Immature natural killer cell (primary cell): ENCODE results near the gene NR4A2. TPM values are rescaled to one million over a fixed set of nuclear protein-coding genes. Genes with fewer than 3 reads are reported as not detected.
A peak's percentile ranks its signal among the peaks of the same experiment; 100 is the strongest.

ENCODE experiments used
- DNase-seq, 3 donors: peaks; one replicate each; pipeline ENCODE4 v3.0.0; 2022; ENCODE audit warnings: mixed read lengths in 1 of 3
- H3K27ac Mint-ChIP-seq, 6 donors: one replicate each; pipeline ENCODE4 v1.8.0; 2020; ENCODE audit warnings: mixed read lengths in 6 of 6, mild to moderate bottlenecking in 5 of 6, inconsistent platforms in 4 of 6, moderate library complexity in 3 of 6
- H3K27me3 Mint-ChIP-seq, 3 donors: one replicate each; pipeline ENCODE4 v1.8.0; 2020 to 2021; ENCODE audit warnings: low read depth in 3 of 3, mild to moderate bottlenecking in 3 of 3, mixed read lengths in 3 of 3, moderate library complexity in 3 of 3, inconsistent platforms in 1 of 3
- H3K36me3 Mint-ChIP-seq, 3 donors: one replicate each; pipeline ENCODE4 v1.8.0; 2020; ENCODE audit warnings: mixed read lengths in 3 of 3, inconsistent platforms in 2 of 3, mild to moderate bottlenecking in 2 of 3
- H3K4me1 Mint-ChIP-seq, 2 donors: one replicate each; pipeline ENCODE4 v1.8.0; 2020; ENCODE audit warnings: inconsistent platforms in 2 of 2, mild to moderate bottlenecking in 2 of 2, mixed read lengths in 2 of 2, moderate library complexity in 1 of 2
- H3K4me3 Mint-ChIP-seq, 5 donors: one replicate each; pipeline ENCODE4 v1.8.0; 2020; ENCODE audit warnings: mild to moderate bottlenecking in 5 of 5, mixed read lengths in 5 of 5, inconsistent platforms in 3 of 5, moderate library complexity in 3 of 5
- H3K9me3 Mint-ChIP-seq, 6 donors: one replicate each; pipeline ENCODE4 v1.8.0; 2020; ENCODE audit warnings: mild to moderate bottlenecking in 6 of 6, mixed read lengths in 6 of 6, inconsistent platforms in 4 of 6, moderate library complexity in 3 of 6
- polyA plus RNA-seq, 3 donors: library from polyadenylated mRNA; unstranded; fragments of 300-500 nt; fragmentation: Illumina TruSeq; gene quantifications; one replicate each; pipeline ENCODE4 v1.2.3, GENCODE V29; 2021

NR4A2 gene
- polyA plus RNA-seq = 10 to 100 TPM; 21.0 to 46.7 (median 21.7) TPM

DNA sequence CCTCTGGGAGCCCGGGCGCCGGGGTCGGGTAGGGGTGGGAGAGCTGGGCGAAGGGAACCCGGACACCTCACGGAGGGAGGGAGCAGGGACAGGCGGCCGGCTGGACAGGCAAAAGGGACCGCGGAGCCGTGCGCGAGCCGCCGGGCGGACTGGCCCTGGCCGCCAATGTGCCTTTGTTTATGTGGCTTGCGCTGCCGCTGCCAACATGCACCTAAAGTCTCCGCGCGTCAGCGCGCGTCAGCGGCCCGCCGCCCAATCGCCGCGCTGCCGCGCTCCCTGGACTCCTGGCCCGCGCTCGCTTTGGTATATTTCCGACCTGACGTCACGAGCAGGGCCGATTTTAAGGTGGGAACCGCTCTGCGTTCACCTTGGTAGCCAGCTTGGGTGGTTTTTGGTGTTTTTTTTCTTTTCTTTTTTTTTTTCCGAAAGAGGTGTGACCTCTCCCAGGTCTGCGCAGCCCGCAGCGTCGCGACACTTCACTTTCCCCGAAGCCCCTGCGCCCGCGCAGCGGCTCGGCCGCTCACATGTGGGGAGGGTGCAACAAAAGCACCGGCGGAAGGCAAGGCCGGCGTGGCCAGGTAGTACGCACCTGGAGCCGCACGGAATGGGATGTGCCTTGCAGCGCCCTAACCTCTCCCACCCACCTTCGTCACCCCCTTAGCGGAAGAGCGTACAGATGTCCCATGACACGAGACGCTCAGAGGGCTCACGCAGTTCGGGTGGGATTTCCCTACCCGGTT lies at the start of gene NR4A2:
TSS of gene NR4A2 (minus strand) at position 188 of the 740 bp plus-strand sequence. CDS start 2,535 bp downstream, outside the sequence.
- Mint-ChIP-seq H3K9me3 (peaks cover 0 to 8% (median 2%) of the 10 kb centered on the region in 6 donors), H3K4me1 (peaks cover 51 to 68% of the 10 kb centered on the region in 2 donors), H3K27me3 (peaks cover 66 to 80% (median 72%) of the 10 kb centered on the region in 3 donors), H3K27ac (peak within 1 kb of the TSS; percentile 96 to 100 (median 98)), H3K36me3 (peaks cover 10 to 16% (median 14%) of the 10 kb centered on the region in 3 donors), H3K4me3 (peak within 1 kb of the TSS; percentile 96 to 99 (median 99))
- DNase-seq = peak; percentile 97

DNA sequence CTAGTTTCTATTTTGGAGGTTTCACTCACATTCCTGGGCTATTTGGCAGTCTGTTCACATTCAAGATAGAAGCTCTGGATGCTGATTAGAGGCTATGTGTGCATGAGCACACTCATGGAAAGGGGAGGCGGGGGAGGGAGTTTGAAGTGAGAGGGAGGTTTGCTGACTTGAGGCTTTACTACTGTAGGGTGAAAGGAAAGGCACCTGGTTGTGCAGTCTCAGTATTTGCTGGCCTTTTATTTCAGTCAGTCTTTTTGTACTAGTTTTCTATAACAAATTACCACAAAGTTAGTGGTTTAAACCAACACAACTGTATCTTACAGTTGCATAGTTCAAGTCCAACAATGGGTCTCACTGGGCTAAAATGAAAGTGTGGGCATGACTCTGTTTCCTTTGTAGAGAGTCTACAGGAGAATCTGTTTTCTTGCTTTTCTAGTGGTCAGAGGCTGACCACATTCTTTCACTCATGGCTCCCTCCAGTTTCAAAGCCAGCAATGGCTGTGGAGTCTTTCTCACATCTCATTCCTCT lies 47.7 kb upstream of the NR4A2 start:
- no peak overlapping the region for H3K27ac Mint-ChIP-seq
- H3K9me3 Mint-ChIP-seq = no peaks in the 10 kb centered on the region
- H3K4me3 Mint-ChIP-seq = no peak overlapping the region
- no peaks in the 10 kb centered on the region for H3K36me3 Mint-ChIP-seq
- H3K27me3 Mint-ChIP-seq = peaks cover 3 to 10% (median 5%) of the 10 kb centered on the region in 3 donors
- H3K4me1 Mint-ChIP-seq = peaks cover 0 to 7% of the 10 kb centered on the region in 2 donors
- no peak for DNase-seq

DNA sequence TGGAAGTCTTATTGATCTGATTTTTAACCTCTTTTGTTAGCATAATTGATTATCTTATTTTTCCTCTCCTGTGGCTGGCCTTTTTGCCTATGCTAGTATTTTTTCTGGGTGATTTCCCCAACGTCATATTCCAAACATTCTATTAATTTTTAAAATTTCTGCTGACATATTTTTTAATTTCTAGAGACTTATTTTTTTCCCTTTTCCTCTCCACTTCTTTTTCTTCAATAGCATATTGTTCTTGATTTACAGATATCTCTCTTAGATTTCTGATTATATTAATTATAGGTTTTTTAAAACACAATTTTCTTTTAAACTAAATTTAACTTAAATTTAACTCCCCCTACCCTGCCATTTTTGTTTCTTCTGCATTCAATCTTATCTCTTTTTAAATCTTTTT lies 47.2 kb upstream of the NR4A2 start:
- Mint-ChIP-seq H3K36me3 (no peaks in the 10 kb centered on the region), H3K9me3 (no peaks in the 10 kb centered on the region), H3K4me1 (peaks cover 0 to 7% of the 10 kb centered on the region in 2 donors), H3K4me3 (no peak overlapping the region), H3K27me3 (peaks cover 2 to 10% (median 5%) of the 10 kb centered on the region in 3 donors), H3K27ac (no peak overlapping the region)
- DNase-seq = no peak

- Mint-ChIP-seq H3K27ac (no peak overlapping the region), H3K4me3 (no peak overlapping the region), H3K27me3 (peaks cover 2 to 14% (median 5%) of the 10 kb centered on the region in 3 donors), H3K9me3 (peaks cover 0 to 3% (median 0%) of the 10 kb centered on the region in 6 donors), H3K4me1 (peaks cover 0 to 7% of the 10 kb centered on the region in 2 donors), H3K36me3 (no peaks in the 10 kb centered on the region)
- DNase-seq = no peak
Measured at GRCh38 chr2:156379071-156379470, 46.5 kb upstream of the NR4A2 start.

- H3K27me3 Mint-ChIP-seq = peaks cover 0 to 3% (median 2%) of the 10 kb centered on the region in 3 donors
- no peaks in the 10 kb centered on the region for H3K4me1 Mint-ChIP-seq
- H3K27ac Mint-ChIP-seq = no peak overlapping the region
- no peak overlapping the region for H3K4me3 Mint-ChIP-seq
- H3K9me3 Mint-ChIP-seq = no peaks in the 10 kb centered on the region
- no peaks in the 10 kb centered on the region for H3K36me3 Mint-ChIP-seq
- no peak for DNase-seq
Measured at GRCh38 chr2:156366753-156367152, 34.2 kb upstream of the NR4A2 start.

GRCh38 chr2:156363141-156363540 lies 30.6 kb upstream of the NR4A2 start:
- no peak for DNase-seq
- Mint-ChIP-seq H3K4me3 (no peak overlapping the region), H3K4me1 (no peaks in the 10 kb centered on the region), H3K27ac (no peak overlapping the region), H3K9me3 (no peaks in the 10 kb centered on the region), H3K36me3 (no peaks in the 10 kb centered on the region), H3K27me3 (peaks cover 0 to 3% (median 0%) of the 10 kb centered on the region in 3 donors)

- no peak for DNase-seq
- H3K4me3 Mint-ChIP-seq = no peak overlapping the region
- H3K27ac Mint-ChIP-seq = no peak overlapping the region
- no peaks in the 10 kb centered on the region for H3K9me3 Mint-ChIP-seq
- H3K27me3 Mint-ChIP-seq = peaks cover 0 to 4% (median 0%) of the 10 kb centered on the region in 3 donors
- no peaks in the 10 kb centered on the region for H3K4me1 Mint-ChIP-seq
- no peaks in the 10 kb centered on the region for H3K36me3 Mint-ChIP-seq
Measured at GRCh38 chr2:156356014-156356754, 23.7 kb upstream of the NR4A2 start.

DNA sequence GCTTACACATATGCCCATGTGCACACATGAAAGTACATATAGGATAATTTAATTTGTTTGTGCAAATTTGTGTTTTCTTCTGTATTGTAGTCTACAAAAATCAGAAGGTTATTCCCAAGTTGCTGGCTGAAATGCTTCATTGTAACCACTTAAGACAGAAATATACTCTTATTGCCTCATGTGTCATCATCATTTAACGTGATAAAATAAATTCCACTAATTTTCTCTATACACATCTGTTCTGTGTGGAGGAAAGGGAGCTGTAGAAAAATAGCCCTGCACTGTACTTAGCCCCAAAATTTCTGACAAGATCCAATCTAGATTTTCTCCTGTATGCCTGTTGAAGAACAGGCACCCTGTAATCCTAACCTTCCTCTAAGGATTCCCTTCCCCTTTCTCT lies 20.4 kb upstream of the NR4A2 start:
- H3K36me3 Mint-ChIP-seq = no peaks in the 10 kb centered on the region
- H3K9me3 Mint-ChIP-seq = no peaks in the 10 kb centered on the region
- H3K4me3 Mint-ChIP-seq = no peak overlapping the region
- peaks cover 0 to 7% (median 0%) of the 10 kb centered on the region in 3 donors for H3K27me3 Mint-ChIP-seq
- no peaks in the 10 kb centered on the region for H3K4me1 Mint-ChIP-seq
- no peak overlapping the region for H3K27ac Mint-ChIP-seq
- no peak for DNase-seq

DNA sequence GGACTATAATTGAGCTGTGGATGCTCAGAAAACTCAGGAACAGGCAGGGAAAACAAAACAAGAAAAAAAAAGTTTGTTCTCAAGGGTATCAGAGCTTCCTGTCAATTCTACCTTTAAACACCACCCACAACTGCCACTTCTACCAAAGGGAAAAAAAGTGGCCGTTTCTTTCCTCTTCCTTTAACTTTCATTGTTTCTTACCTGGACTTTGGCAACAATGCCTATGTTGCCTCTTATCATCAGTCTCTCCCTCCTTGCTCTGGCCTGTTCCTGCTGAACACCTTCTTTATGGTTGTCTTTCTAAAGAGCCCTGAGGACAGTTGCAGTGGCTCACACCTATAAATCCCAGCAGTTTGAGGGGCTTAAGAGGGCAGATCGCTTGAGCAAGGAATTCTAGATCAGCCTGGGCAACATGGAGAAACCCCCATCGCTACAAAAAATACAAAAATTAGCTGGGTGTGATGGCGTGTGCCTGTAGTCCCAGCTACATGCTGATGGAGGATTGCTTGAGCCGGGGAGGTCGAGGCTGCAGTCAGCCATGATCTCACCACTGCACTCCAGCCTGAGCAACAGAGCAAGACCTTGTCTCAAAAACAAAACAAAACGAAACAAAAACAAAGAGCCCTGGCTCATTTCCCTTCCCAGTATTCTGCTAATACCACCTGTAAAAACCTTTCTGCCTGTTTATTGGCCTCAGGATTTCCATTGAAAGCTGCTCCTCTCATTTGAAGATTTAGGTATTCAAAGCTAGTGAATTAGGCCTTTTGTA lies 18.0 kb upstream of the NR4A2 start:
- Mint-ChIP-seq H3K27me3 (peaks cover 0 to 7% (median 0%) of the 10 kb centered on the region in 3 donors), H3K4me1 (no peaks in the 10 kb centered on the region), H3K27ac (no peak overlapping the region), H3K9me3 (no peaks in the 10 kb centered on the region), H3K4me3 (no peak overlapping the region), H3K36me3 (no peaks in the 10 kb centered on the region)
- no peak for DNase-seq

DNA sequence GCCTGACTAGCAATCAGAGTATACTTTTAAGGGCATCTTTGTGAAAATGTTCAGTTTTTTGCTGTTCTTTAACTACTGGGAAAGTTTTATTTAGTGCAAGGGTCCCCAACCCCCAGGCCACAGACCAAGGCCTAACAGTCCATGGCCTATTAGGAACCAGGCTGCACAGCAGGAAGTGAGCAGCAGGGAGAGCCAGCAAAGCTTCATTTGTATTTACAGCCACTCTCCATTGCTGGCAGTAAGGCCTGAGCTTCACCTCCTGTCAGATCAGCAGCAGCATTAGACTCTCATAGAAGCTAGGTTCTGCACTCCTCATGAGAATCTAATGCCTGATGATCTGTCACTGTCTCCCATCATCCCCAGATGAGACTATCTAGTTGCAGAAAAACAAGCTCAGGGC lies 17.1 kb upstream of the NR4A2 start:
- Mint-ChIP-seq H3K4me3 (no peak overlapping the region), H3K36me3 (no peaks in the 10 kb centered on the region), H3K4me1 (no peaks in the 10 kb centered on the region), H3K27ac (no peak overlapping the region), H3K27me3 (peaks cover 0 to 7% (median 0%) of the 10 kb centered on the region in 3 donors), H3K9me3 (no peaks in the 10 kb centered on the region)
- no peak for DNase-seq

- Mint-ChIP-seq H3K4me3 (no peak overlapping the region), H3K36me3 (no peaks in the 10 kb centered on the region), H3K27ac (peak overlapping the region in 1 of 6 donors; percentile 18), H3K4me1 (no peaks in the 10 kb centered on the region), H3K27me3 (peaks cover 0 to 7% (median 0%) of the 10 kb centered on the region in 3 donors), H3K9me3 (no peaks in the 10 kb centered on the region)
- no peak for DNase-seq
Measured at GRCh38 chr2:156349161-156349560, 16.6 kb upstream of the NR4A2 start.

DNA sequence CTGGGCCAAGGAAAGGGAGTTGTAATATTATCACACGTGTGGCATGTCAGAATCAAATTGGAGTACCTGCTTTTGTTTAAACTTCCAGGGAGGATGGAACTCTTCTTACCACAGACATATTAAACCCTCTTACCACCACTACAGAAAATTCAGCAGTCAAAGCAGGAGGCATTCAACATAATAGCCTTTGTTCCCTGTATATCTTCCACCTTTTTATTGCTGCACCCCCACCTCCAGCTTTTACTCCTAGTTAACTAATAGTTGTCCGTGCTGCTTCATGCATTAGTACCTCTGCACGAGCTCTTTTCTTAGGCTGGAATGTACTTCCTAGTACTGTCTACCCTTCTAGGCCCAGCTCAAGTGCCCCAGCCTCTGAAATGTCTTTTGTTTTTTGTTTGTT lies 14.9 kb upstream of the NR4A2 start:
- H3K9me3 Mint-ChIP-seq = no peaks in the 10 kb centered on the region
- peak overlapping the region in 2 of 6 donors; percentile 6 to 36 for H3K27ac Mint-ChIP-seq
- H3K27me3 Mint-ChIP-seq = peaks cover 4 to 12% (median 7%) of the 10 kb centered on the region in 3 donors
- H3K4me1 Mint-ChIP-seq = peaks cover 7 to 12% of the 10 kb centered on the region in 2 donors
- H3K4me3 Mint-ChIP-seq = no peak overlapping the region
- H3K36me3 Mint-ChIP-seq = no peaks in the 10 kb centered on the region
- DNase-seq = no peak

GRCh38 chr2:156346731-156347130 lies 14.2 kb upstream of the NR4A2 start:
- Mint-ChIP-seq H3K4me1 (peaks cover 7 to 12% of the 10 kb centered on the region in 2 donors), H3K36me3 (no peaks in the 10 kb centered on the region), H3K4me3 (no peak overlapping the region), H3K9me3 (no peaks in the 10 kb centered on the region), H3K27me3 (peaks cover 9 to 17% (median 11%) of the 10 kb centered on the region in 3 donors), H3K27ac (peak overlapping the region in 3 of 6 donors; percentile 6 to 64 (median 9))
- no peak for DNase-seq
